Stimulated activated CD4-positive, alpha-beta T cell treated with anti-CD3 and anti-CD28 coated beads, TNF-alpha, amount 100 ng/mL, for 48 hours (primary cell): ENCODE data around the gene LGALS12.

ENCODE experiments used
- DNase-seq, 3 donors: peaks; one replicate each; pipeline ENCODE4 v3.0.0-alpha.2; 2020; ENCODE audit warnings: low read depth in 3 of 3

Gene LGALS12

GRCh38 chr11:63560506-63561180 lies 54.8 kb downstream of the LGALS12 start:
- DNase-seq, result no peak

- DNase-seq, result no peak
Measured at GRCh38 chr11:63563201-63564055, 57.5 kb downstream of the LGALS12 start, which contains the start of gene PLAAT2. Gene PLAAT2 (minus strand): TSS chr11:63563379. CDS start chr11:63563324, 55 bp downstream.

- no peak for DNase-seq
Measured at GRCh38 chr11:63564056-63564774, 58.3 kb downstream of the LGALS12 start.

- no peak for DNase-seq
Measured at GRCh38 chr11:63564784-63565350, 59.0 kb downstream of the LGALS12 start.
